NK-92 (cell line): Measurements from ENCODE around the gene IGF2R.

ENCODE experiments used
- DNase-seq: peaks from one replicate; lab custom pipeline; 2025; ENCODE audit not compliant: unreplicated experiment; lab: John Stamatoyannopoulos, UW

Gene IGF2R

DNA sequence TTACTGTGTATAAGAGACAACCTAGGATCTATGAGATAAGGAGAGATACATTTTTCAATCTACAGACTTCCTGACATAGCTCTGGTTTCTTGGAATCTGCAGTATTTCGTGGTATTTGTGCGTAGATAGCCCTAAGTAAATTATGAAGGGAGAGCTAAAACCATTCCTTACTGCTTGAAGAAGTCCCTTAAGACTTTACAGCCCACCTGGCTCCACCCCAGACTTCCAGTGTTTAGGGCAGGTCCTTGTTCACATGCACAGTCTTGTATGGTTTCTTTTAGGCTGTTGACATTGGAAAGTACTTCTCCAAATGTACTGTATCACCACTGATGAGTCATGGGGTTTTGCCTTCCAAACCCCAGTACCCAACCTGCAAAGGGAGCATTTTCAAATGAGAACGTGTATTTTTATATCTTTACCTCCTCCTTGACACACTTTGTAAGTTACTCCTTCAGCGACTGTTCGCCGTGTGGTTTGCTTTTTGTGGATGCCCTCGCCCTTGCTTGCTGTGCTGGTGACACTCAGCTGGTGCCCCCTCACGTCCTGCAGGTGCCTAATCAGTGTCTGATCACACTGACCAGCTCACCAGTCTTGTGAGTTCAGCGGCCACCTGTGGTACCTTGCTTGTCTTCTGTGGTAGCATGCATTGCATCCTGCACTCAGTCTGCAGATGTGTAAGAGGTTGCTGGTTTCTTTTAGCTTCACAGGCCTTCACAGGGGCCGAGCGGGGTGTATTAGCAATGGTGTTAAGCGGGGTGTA is 73.3 kb downstream of the IGF2R start:
- no peak for DNase-seq

DNA sequence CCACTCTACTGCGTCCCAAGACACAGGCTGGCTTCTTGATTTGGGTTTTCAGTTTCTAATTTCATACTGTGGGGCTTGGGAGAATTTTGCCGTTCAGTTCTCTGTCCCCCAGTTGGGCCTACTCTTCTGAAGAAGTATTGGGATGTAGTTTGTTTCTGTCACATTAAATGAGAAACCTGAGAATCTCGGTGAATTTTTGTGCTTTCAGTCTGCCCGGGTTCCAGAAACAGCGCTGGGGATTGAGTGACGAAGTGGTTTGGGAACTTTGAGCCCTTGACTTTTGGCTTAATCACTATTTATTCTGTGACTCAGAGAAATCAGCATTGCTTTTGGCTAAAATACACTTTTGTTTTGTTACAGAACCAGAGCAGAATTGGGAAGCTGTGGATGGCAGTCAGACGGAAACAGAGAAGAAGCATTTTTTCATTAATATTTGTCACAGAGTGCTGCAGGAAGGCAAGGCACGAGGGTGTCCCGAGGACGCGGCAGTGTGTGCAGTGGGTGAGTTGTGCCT is 74.0 kb downstream of the IGF2R start:
- no peak for DNase-seq

DNA sequence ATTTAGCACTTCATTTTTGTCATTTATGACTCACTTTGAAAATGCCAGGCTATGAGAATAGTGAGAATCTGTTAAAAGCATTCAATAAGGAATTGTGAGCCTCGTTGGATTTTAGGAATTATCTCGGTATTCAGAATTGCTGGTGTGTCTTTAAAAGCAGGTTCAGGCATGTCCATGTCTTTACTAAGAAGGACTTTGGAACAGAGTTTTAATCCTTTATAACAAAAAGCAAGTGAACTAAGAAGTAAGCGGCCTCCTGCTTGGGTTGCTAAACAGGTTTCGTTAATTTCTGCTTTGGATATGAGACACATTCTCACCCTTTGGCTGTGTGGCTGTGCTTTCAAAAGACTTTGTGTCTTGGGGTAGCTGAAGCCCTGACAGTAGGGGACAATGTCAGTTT is 74.9 kb downstream of the IGF2R start:
- no peak for DNase-seq

DNA sequence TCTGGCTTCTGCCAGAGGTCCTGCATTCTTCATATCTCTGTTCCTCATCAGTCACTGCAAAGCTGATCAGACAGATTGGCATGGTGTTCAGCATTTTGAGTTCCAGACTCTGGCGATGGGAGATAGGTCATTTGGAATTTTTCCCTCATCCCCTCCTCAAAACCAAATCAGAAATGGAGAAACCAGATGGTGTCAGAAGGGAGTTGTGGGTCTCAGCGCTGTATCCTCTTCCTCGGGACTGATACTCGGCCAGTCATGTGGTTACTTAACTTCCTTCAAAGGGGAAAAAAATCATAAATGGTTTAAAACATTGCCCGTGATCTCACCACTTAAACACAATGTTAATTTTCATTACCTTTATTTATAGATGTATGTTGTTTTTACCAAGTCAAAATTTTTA is 75.8 kb downstream of the IGF2R start:
- no peak for DNase-seq

DNA sequence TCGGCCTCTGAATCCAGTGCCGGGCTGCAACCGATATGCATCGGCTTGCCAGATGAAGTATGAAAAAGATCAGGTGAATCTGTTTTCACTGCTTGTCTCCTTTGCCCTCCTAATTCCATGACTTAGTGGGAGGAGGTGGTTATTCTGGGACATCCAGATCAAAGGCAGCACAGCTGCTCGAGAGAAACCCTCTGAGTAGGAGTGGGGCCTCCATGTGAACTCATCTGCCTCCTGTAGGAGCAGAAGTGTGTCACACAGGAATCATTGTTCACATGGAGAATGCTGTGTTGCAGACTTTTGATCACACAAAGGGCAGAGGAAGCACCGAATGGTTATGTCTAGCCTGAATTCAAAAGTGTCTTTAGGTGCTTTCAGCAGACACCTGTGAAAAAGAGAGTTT is 79.6 kb downstream of the IGF2R start:
- DNase-seq: no peak

DNA sequence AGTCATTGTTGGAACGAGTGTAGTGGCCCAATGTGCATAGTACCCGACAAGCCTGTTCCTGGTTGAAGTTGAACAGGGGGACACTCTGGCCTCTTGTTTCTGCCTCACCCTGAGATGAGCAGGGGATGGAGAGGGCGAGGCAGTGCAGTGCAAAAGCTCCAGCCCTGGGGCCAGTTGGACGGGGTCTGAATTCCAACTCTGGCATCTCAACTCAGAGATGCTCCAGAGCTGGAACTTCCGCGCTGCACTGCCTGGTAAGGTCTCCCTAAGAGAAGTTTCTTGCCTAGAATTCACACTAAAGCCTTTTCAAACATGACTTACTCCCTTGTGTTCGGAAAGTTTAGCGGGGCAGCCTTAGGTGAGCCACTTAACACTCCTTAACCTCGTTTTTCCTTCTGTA is 80.5 kb downstream of the IGF2R start:
- DNase-seq: no peak

DNA sequence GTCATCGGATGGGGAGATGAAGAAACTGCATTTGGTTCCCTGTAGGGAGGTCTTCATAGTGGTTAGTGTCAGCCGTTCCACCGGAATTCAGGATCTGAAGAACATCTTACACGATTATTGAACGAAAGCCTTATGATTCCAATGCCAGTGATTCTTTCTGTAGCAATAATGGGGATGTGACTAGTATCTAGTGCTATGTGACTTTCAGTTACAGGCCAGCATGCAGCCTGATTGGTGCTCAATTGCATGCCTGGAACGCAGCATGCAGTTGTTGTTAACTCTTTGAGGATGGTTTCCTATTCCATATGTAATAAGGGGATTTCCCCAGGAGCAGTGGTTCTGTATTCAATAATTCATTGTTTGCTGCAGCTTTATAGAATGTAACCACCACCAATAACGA is 81.1 kb downstream of the IGF2R start:
- DNase-seq: no peak

DNA sequence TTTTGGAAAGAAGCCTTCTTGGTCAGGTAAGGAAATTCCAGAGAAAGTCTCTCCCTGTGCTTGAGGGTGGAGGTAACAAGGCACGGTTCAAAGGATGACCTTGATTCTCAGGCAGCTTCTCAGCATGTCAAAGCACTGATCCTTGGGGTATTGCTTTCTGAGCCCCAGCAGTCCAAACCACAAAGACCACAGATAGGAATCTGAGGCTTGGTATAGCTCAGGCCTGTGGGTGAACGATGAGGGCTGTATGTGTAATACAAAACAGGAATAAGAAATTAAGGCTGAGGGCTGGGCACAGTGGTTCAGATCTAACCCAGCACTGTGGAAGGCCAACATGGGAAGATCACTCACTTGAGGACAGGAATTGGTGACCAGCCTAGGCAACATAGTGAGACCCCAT is 82.5 kb downstream of the IGF2R start:
- no peak for DNase-seq

DNA sequence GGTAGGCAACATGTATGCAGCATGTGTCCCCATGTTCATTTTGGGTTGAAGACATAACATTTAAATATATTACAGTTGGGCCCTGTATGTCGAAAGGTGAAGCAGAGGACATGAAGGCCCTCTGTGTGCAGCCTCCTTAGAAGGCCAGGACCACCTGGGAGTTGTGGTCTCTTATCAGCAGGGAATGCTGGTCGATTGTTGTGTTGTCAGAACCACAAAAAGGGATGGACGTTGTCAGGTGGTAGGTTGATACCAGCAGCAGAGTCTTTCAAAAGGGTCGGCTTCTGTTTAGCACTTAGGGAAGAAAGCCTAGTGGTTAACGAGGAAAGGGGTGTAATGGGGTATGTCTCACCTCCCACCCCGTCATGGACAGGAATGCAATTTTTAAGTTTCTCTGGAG is 85.4 kb downstream of the IGF2R start:
- DNase-seq: no peak

DNA sequence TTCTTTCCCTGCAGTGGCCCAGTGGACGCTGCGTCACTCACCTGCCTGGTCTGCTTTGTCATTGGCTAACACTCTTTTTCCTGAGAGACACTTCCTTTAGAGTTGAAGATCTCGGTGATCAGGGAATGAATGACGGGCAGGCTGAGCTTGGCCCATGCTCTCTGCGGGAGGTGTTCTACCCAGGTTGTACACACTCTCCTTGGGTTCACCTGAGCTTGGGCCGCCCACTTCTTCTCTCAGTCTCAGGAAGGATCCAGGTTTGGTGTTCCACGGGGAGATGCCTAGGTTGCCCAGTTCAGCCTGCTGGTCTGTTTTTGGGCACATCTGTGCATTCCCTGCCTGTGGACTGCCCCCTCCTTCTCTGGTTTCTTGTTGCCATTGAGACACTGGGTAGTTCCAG is 86.0 kb downstream of the IGF2R start:
- DNase-seq: no peak

DNA sequence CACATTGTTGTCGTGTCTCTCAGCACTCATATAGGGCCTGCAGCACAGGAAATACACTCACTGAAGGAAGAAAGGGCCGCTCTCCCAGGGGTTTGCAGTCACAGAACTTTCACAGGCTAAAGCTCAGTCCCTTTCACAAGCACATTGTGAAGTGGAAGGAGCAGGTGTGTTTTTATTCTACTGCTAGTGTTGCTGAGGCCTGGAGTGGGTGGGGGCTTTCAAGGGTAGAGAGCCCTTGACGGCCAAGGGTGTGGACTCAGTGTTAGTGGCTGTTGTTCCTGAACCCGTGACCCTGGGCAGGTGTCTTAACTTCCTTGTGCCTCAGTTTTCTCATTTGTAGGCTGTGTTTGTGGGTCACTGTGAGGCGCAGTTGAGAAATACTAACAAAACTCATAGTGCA is 86.5 kb downstream of the IGF2R start:
- DNase-seq: no peak

DNA sequence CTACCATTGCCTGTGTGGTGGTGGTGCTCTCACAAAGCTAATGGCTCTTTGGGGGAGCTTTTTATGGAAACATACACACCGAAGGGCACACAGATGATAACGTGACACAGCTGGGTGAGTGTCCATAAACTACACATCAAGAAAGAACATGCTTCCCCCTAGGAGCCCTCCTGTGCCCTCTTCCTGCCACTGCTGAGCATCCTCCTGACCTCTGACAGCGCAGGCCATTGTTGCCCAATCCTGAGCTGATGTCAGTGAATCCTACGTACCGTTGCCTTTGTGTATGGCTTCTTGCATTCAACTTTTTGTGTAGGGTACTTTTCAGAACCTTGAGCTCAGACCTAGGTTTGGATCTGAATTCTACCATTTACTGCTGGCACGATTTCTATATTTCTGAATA is 86.9 kb downstream of the IGF2R start:
- no peak for DNase-seq

DNA sequence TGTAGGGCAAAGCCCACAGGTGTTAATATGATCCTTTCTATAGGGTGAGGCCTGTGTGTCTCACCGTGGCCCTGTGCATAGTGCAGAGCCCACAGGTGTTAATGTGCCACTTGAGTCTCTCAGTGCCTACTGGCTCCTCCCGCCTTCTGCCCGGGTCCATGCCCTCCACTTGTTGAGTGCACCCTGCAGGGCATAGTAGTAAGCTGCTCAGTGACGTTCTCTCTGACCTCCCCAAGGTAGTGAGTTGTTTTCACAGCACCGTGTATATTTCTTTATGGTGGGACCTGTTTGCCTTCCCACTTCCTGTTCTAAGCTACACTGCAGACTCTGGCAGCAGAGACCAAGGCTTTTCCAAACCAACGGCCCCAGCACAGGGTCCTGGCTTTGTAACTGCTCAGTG is 88.2 kb downstream of the IGF2R start:
- DNase-seq: no peak

DNA sequence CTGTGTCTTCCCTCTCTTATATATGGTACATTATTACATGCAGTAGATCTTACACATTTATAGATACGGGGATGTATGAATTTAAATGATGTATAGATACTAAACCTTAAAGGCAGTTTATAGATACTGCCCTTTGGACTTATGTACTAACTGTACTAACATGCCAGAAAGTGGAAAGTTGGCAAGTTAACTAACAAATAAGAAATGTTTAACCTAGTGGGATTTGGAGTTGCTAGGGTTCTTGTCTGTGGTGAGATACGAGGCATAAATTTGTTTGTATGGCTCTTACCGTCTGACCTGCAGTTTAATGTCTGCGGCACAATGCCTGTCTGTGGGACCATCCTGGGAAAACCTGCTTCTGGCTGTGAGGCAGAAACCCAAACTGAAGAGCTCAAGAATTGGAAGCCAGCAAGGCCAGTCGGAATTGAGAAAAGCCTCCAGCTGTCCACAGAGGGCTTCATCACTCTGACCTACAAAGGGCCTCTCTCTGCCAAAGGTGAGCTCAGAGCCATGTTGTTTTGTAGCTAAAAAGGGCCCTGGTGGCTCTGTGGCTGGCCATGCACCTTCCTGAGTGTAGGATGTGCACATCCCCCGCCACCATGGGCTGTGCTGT is 89.8 kb downstream of the IGF2R start:
- DNase-seq: no peak

DNA sequence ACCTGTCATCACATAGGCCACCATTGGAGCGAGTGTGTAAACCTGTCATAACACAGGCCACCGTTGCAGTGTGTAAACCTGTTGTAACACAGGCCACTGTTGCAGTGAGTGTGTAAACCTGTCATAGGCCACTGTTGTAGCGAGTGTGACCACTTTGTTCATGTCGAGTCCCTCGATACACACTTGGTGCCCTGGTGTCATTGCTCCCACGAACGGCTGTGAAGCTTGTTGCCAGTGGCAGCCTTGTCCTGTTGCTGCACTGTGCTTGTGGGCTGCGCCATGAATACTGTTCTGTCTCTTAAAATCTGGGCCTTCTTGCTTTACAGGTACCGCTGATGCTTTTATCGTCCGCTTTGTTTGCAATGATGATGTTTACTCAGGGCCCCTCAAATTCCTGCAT is 91.3 kb downstream of the IGF2R start:
- DNase-seq: no peak

DNA sequence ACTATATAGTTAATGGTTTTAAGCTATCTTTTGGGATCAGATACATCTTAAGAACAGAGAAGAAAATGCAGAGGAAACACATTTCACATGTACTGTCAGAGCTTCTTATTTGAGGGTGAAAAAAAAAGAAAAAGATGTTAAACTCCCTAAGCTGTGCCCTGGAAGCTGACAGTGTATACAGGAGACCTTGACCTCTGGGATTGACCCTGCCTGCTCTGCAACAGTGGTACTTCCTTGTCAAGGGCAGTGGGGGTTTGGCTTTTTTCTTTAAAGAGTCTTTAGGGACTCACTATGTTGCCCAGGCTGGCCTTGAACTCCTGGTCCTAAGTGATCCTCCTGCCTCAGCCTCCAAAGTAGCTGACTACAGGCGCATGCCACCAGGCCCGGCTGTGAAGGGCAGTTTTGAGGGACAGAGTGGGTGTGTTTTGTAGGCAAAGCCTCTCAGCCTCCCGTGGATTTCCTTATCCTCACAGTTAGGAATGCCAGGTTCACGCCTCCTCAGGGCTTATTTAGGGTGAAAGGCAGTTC is 92.1 kb downstream of the IGF2R start:
- no peak for DNase-seq

DNA sequence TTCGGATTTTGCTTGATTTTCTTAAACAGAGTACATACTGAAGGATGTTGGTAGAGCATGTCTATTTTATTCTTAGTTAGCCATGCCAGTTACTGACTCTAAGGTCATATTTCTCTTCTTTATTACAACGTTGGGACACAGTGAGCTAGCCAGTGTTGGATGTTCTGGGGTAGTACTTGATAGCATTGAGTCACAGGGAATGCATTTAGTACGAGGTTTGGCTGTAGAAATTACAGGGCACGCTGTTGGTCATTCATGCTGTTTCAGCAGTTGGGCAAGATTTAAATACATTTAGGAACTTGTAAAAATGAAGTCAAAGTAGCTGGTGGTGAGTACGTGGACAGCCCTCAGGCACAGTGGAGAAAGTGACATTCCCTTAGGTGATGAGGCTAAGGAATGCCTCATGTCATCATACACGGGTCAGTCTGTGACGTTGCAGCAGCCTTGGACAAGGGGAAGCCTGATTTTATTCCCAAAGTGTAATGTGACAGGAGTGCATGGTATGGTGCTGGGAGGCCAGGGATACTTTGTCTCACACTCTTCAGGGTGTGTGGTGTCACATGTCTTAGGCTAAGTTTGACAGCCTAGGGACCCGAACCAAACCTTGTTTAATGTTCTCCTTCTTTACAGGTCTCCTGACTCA is 95.0 kb downstream of the IGF2R start:
- DNase-seq: no peak

DNA sequence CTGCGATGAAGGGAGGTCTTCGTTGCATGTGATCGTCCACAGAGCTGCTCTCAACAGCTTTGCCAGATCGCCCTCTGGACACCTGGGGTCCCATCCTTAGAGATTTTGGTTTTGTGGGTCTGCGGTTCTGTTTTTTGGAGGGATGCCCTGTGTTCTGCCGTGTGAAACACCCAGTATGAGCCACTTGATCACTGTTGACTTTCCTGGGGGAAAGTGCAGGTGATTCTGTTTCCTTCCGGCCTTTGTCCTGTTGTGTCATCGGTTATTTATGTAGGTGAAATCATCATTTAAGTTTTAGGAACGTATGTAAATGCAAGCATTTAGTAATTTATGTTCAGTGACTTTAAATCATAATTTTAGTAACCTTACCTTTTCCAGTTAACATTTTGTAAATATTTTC is 96.3 kb downstream of the IGF2R start:
- no peak for DNase-seq

DNA sequence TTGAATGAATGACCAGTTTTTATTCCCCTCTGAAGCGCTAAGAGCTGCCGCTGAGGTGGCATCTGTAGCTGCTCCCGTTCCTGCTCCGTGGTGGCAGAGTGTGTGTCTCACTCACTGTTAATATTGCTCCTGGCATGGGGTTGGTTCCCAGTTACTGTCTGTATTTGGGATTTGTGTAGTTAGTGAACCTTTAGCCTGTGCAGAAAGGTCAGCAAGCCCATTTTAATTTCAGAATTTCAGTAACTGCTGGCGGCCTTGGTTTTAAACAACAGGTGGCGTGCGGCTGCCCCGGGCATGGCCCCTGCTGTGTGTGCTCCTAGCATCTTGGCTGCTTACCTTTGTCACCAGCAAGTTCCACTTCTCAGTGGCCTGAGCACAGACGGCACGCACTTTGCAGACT is 98.7 kb downstream of the IGF2R start:
- no peak for DNase-seq

DNA sequence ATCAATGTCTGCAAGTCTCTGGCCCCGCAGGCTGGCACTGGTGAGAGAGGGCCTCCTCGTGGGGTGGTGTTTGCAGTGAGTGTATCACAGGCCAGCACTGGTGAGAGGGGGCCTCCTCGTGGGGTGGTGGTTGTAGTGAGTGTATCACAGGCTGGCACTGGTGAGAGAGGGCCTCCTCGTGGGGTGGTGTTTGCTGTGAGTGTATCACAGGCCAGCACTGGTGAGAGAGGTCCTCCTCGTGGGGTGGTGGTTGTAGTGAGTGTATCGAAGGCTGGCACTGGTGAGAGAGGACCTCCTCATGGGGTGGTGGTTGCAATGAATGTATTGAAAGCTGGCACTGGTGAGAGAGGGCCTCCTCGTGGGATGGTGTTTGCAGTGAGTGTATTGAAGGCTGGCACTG is 99.5 kb downstream of the IGF2R start:
- no peak for DNase-seq

DNA sequence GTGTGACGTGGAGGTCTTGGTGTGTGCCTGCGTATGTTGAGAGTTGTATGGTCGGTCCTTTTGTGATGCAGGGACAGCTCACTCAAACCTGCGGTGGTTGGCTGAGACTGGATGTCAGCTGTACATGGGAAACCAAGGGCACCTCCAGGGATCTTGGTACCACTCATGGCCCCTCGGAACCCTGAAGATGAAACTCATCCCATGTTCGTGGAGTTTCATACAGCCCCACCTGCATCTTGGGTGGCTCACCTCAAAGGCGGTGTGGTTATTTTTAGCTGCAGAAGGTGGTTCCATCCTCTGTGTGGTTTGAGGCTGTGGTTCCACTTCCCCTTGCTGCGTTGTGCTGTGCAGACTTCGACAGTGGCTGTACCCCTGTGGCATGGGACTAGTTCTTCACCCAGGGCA is 100.2 kb downstream of the IGF2R start:
- DNase-seq: no peak

DNA sequence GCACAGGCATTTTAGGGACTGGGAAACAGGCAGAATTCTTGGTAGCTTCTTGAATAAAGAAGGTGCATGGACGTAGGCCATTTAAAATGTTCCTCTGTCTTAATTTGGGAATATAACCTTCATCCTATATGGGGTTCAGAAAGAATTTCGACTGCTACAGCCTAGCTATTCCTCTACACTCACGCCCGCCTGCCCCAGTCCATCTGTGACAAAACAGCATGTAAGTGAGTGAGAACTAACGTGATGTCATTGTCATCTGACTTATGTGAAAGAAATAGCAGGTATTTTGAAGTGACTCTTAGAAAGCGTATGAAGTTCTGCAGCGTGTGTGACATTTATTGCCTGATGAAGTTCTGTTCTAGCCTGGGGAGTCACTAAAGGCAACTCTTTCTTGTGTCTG is 100.6 kb downstream of the IGF2R start:
- DNase-seq: no peak
